ENCODE data around the gene EFNA2. TPM values are rescaled to one million over a fixed set of nuclear protein-coding genes. Genes with fewer than 3 reads are reported as not detected.
A peak's percentile ranks its signal among the peaks of the same experiment; 100 is the strongest.

EFNA2 gene
- total and polyA plus RNA-seq, 2 donors, result 0.09 to 0.21 TPM

GRCh38 chr19:1307755-1308303, 22.2 kb downstream of the EFNA2 start:
- WGBS, result 97% methylated on average over 20 of the region's 20 CpGs

GRCh38 chr19:1308718-1309117, 23.0 kb downstream of the EFNA2 start:
- no peak for DNase-seq (ENCODE audit: low read depth in 6 of 9, low spot score in 9 of 9)
- 87% methylated on average over 11 of the region's 11 CpGs for whole genome bisulfite sequencing
- H3K9me3 ChIP-seq (ENCODE audit: control insufficient read depth in 2 of 2, insufficient read depth in 1 of 2, low read length in 1 of 2), result no peaks in the 10 kb centered on the region
- H3K4me3 ChIP-seq (ENCODE audit: low read length in 2 of 2), result no peak overlapping the region
- H3K27ac ChIP-seq (ENCODE audit: low read depth in 1 of 2, low read length in 1 of 2), result no peak overlapping the region
- no peaks in the 10 kb centered on the region for H3K36me3 ChIP-seq (ENCODE audit: control insufficient read depth in 2 of 2, insufficient read depth in 2 of 2, low read length in 1 of 2)
- H3K4me1 ChIP-seq (ENCODE audit: control insufficient read depth in 2 of 2, insufficient read depth in 2 of 2, low read length in 2 of 2), result no peaks in the 10 kb centered on the region
- peaks cover 0 to 34% of the 10 kb centered on the region in 2 donors for H3K27me3 ChIP-seq (ENCODE audit: control insufficient read depth in 2 of 2, insufficient read depth in 1 of 2, low read length in 1 of 2)

More at GRCh38 chr19:1307755-1308303, 22.2 kb downstream of the EFNA2 start:
- DNase-seq (ENCODE audit: low read depth in 6 of 9, low spot score in 9 of 9), result no peak
- H3K36me3 ChIP-seq (ENCODE audit: control insufficient read depth in 2 of 2, insufficient read depth in 2 of 2, low read length in 1 of 2), result no peaks in the 10 kb centered on the region
- H3K27ac ChIP-seq (ENCODE audit: low read depth in 1 of 2, low read length in 1 of 2), result no peak overlapping the region
- no peak overlapping the region for H3K4me3 ChIP-seq (ENCODE audit: low read length in 2 of 2)
- peaks cover 0 to 33% of the 10 kb centered on the region in 2 donors for H3K27me3 ChIP-seq (ENCODE audit: control insufficient read depth in 2 of 2, insufficient read depth in 1 of 2, low read length in 1 of 2)
- H3K9me3 ChIP-seq (ENCODE audit: control insufficient read depth in 2 of 2, insufficient read depth in 1 of 2, low read length in 1 of 2), result no peaks in the 10 kb centered on the region
- H3K4me1 ChIP-seq (ENCODE audit: control insufficient read depth in 2 of 2, insufficient read depth in 2 of 2, low read length in 2 of 2), result no peaks in the 10 kb centered on the region

- Histone ChIP-seq H3K9me3 (ENCODE audit: control insufficient read depth in 2 of 2, insufficient read depth in 1 of 2, low read length in 1 of 2) (no peaks in the 10 kb centered on the region), H3K4me3 (ENCODE audit: low read length in 2 of 2) (no peak overlapping the region), H3K36me3 (ENCODE audit: control insufficient read depth in 2 of 2, insufficient read depth in 2 of 2, low read length in 1 of 2) (no peaks in the 10 kb centered on the region), H3K27ac (ENCODE audit: low read depth in 1 of 2, low read length in 1 of 2) (no peak overlapping the region), H3K27me3 (ENCODE audit: control insufficient read depth in 2 of 2, insufficient read depth in 1 of 2, low read length in 1 of 2) (peaks cover 1 to 43% of the 10 kb centered on the region in 2 donors), H3K4me1 (ENCODE audit: control insufficient read depth in 2 of 2, insufficient read depth in 2 of 2, low read length in 2 of 2) (no peaks in the 10 kb centered on the region)
- no peak for DNase-seq (ENCODE audit: low read depth in 6 of 9, low spot score in 9 of 9)
- 87% methylated on average over 28 of the region's 28 CpGs for WGBS
Measured at GRCh38 chr19:1309977-1310852, 24.5 kb downstream of the EFNA2 start.

GRCh38 chr19:1310853-1311180, 25.1 kb downstream of the EFNA2 start:
- H3K9me3 ChIP-seq (ENCODE audit: control insufficient read depth in 2 of 2, insufficient read depth in 1 of 2, low read length in 1 of 2), result no peaks in the 10 kb centered on the region
- H3K27ac ChIP-seq (ENCODE audit: low read depth in 1 of 2, low read length in 1 of 2), result no peak overlapping the region
- H3K36me3 ChIP-seq (ENCODE audit: control insufficient read depth in 2 of 2, insufficient read depth in 2 of 2, low read length in 1 of 2), result no peaks in the 10 kb centered on the region
- DNase-seq (ENCODE audit: low read depth in 6 of 9, low spot score in 9 of 9), result no peak
- no peaks in the 10 kb centered on the region for H3K4me1 ChIP-seq (ENCODE audit: control insufficient read depth in 2 of 2, insufficient read depth in 2 of 2, low read length in 2 of 2)
- 92% methylated on average over 18 of the region's 18 CpGs for WGBS
- peaks cover 7 to 49% of the 10 kb centered on the region in 2 donors for H3K27me3 ChIP-seq (ENCODE audit: control insufficient read depth in 2 of 2, insufficient read depth in 1 of 2, low read length in 1 of 2)
- H3K4me3 ChIP-seq (ENCODE audit: low read length in 2 of 2), result no peak overlapping the region

GRCh38 chr19:1311543-1312091, 25.9 kb downstream of the EFNA2 start:
- 83% methylated on average over 21 of the region's 21 CpGs for WGBS
- Histone ChIP-seq H3K4me3 (ENCODE audit: low read length in 2 of 2) (no peak overlapping the region), H3K4me1 (ENCODE audit: control insufficient read depth in 2 of 2, insufficient read depth in 2 of 2, low read length in 2 of 2) (no peaks in the 10 kb centered on the region), H3K27me3 (ENCODE audit: control insufficient read depth in 2 of 2, insufficient read depth in 1 of 2, low read length in 1 of 2) (peaks cover 15 to 57% of the 10 kb centered on the region in 2 donors), H3K36me3 (ENCODE audit: control insufficient read depth in 2 of 2, insufficient read depth in 2 of 2, low read length in 1 of 2) (no peaks in the 10 kb centered on the region), H3K9me3 (ENCODE audit: control insufficient read depth in 2 of 2, insufficient read depth in 1 of 2, low read length in 1 of 2) (no peaks in the 10 kb centered on the region), H3K27ac (ENCODE audit: low read depth in 1 of 2, low read length in 1 of 2) (no peak overlapping the region)
- no peak for DNase-seq (ENCODE audit: low read depth in 6 of 9, low spot score in 9 of 9)

GRCh38 chr19:1312767-1313694, 27.4 kb downstream of the EFNA2 start:
- Histone ChIP-seq H3K27me3 (ENCODE audit: control insufficient read depth in 2 of 2, insufficient read depth in 1 of 2, low read length in 1 of 2) (peaks cover 20 to 71% of the 10 kb centered on the region in 2 donors), H3K36me3 (ENCODE audit: control insufficient read depth in 2 of 2, insufficient read depth in 2 of 2, low read length in 1 of 2) (no peaks in the 10 kb centered on the region), H3K4me1 (ENCODE audit: control insufficient read depth in 2 of 2, insufficient read depth in 2 of 2, low read length in 2 of 2) (no peaks in the 10 kb centered on the region), H3K4me3 (ENCODE audit: low read length in 2 of 2) (no peak overlapping the region), H3K9me3 (ENCODE audit: control insufficient read depth in 2 of 2, insufficient read depth in 1 of 2, low read length in 1 of 2) (no peaks in the 10 kb centered on the region), H3K27ac (ENCODE audit: low read depth in 1 of 2, low read length in 1 of 2) (no peak overlapping the region)
- 89% methylated on average over 61 of the region's 61 CpGs for WGBS
- no peak for DNase-seq (ENCODE audit: low read depth in 6 of 9, low spot score in 9 of 9)

- no peak overlapping the region for H3K4me3 ChIP-seq (ENCODE audit: low read length in 2 of 2)
- H3K36me3 ChIP-seq (ENCODE audit: control insufficient read depth in 2 of 2, insufficient read depth in 2 of 2, low read length in 1 of 2), result no peaks in the 10 kb centered on the region
- no peak overlapping the region for H3K27ac ChIP-seq (ENCODE audit: low read depth in 1 of 2, low read length in 1 of 2)
- H3K4me1 ChIP-seq (ENCODE audit: control insufficient read depth in 2 of 2, insufficient read depth in 2 of 2, low read length in 2 of 2), result no peaks in the 10 kb centered on the region
- no peak for DNase-seq (ENCODE audit: low read depth in 6 of 9, low spot score in 9 of 9)
- no peaks in the 10 kb centered on the region for H3K9me3 ChIP-seq (ENCODE audit: control insufficient read depth in 2 of 2, insufficient read depth in 1 of 2, low read length in 1 of 2)
- peaks cover 22 to 74% of the 10 kb centered on the region in 2 donors for H3K27me3 ChIP-seq (ENCODE audit: control insufficient read depth in 2 of 2, insufficient read depth in 1 of 2, low read length in 1 of 2)
- 82% methylated on average over 32 of the region's 32 CpGs for WGBS
Measured at GRCh38 chr19:1313695-1314613, 28.3 kb downstream of the EFNA2 start.

- DNase-seq (ENCODE audit: low read depth in 6 of 9, low spot score in 9 of 9), result peak in 3 of 9 donors; percentile 7 to 31 (median 8)
- no peaks in the 10 kb centered on the region for H3K36me3 ChIP-seq (ENCODE audit: control insufficient read depth in 2 of 2, insufficient read depth in 2 of 2, low read length in 1 of 2)
- H3K4me1 ChIP-seq (ENCODE audit: control insufficient read depth in 2 of 2, insufficient read depth in 2 of 2, low read length in 2 of 2), result no peaks in the 10 kb centered on the region
- H3K27ac ChIP-seq (ENCODE audit: low read depth in 1 of 2, low read length in 1 of 2), result no peak overlapping the region
- H3K4me3 ChIP-seq (ENCODE audit: low read length in 2 of 2), result no peak overlapping the region
- peaks cover 24 to 76% of the 10 kb centered on the region in 2 donors for H3K27me3 ChIP-seq (ENCODE audit: control insufficient read depth in 2 of 2, insufficient read depth in 1 of 2, low read length in 1 of 2)
- H3K9me3 ChIP-seq (ENCODE audit: control insufficient read depth in 2 of 2, insufficient read depth in 1 of 2, low read length in 1 of 2), result no peaks in the 10 kb centered on the region
- WGBS, result 12% methylated on average over 58 of the region's 58 CpGs
Measured at GRCh38 chr19:1315470-1316166, 29.9 kb downstream of the EFNA2 start.
